IMR-90 (cell line): Measurements from ENCODE around the gene SPART. TPM values are rescaled to one million over a fixed set of nuclear protein-coding genes. Genes with fewer than 3 reads are reported as not detected.

Source experiments
- ATAC-seq: fragments of 200-7000 bp; cut with Tn5 transposase; 2 replicates; pipeline ENCODE4 v1.9.1; 2020; ENCODE audit warnings: low read depth, mild to moderate bottlenecking, moderate library complexity
- BruUV-seq: library from RNA; stranded (reverse); fragments of 400-500 nt; replicated peaks from 2 replicates; lab custom pipeline; 2021; lab: Mats Ljungman, UMichigan
- CTCF ChIA-PET: fragments of 300-600 bp; formaldehyde crosslinking; extraction: SDS; loops from one replicate; lab custom pipeline; 2021; ENCODE audit warnings: antibody characterized with exemption; lab: Yijun Ruan, JAX
- POLR2A ChIA-PET: fragments of 300-600 bp; sonication (Branson Sonifier 250); formaldehyde crosslinking; loops from one replicate; lab custom pipeline; 2022; ENCODE audit warnings: antibody characterized with exemption; ENCODE audit not compliant: unreplicated experiment; lab: Charles Lee
- DNase-seq: peaks from one replicate; pipeline ENCODE4 v3.0.0; 2013
- H2AFZ ChIP-seq: replicated peaks from 2 replicates; pipeline ENCODE3; 2013; ENCODE audit warnings: low read length, mild to moderate bottlenecking; ENCODE audit not compliant: poor library complexity
- H2AK5ac ChIP-seq: 2 replicates; pipeline ENCODE4 v1.6.1; 2013; ENCODE audit warnings: low read depth, low read length, inconsistent platforms
- H2AK9ac ChIP-seq: replicated peaks from 2 replicates; pipeline ENCODE3; 2013; ENCODE audit warnings: mild to moderate bottlenecking, low read depth, low read length, moderate library complexity; ENCODE audit not compliant: poor library complexity
- H2BK120ac ChIP-seq: 2 replicates; pipeline ENCODE4 v1.6.1; 2013; ENCODE audit warnings: low read depth, low read length, inconsistent platforms
- H2BK15ac ChIP-seq: 3 replicates; pipeline ENCODE4 v1.6.1; 2013; ENCODE audit warnings: low read depth, low read length, inconsistent platforms
- H2BK20ac ChIP-seq: 2 replicates; pipeline ENCODE4 v1.6.1; 2013; ENCODE audit warnings: low read depth, mild to moderate bottlenecking, inconsistent platforms, low read length, moderate library complexity
- H2BK5ac ChIP-seq: 2 replicates; pipeline ENCODE4 v1.6.1; 2013; ENCODE audit warnings: mild to moderate bottlenecking, low read depth, low read length, inconsistent platforms; ENCODE audit not compliant: poor library complexity, severe bottlenecking
- H3K14ac ChIP-seq: replicated peaks from 2 replicates; pipeline ENCODE4 v1.6.1; 2013; ENCODE audit warnings: low read depth, low read length, inconsistent platforms
- H3K18ac ChIP-seq: 2 replicates; pipeline ENCODE4 v1.6.1; 2013; ENCODE audit warnings: low read depth, low read length, control low read depth
- H3K23ac ChIP-seq: 2 replicates; pipeline ENCODE4 v1.6.1; 2013; ENCODE audit warnings: low read depth, low read length, inconsistent platforms
- H3K27ac ChIP-seq: 2 replicates; pipeline ENCODE4 v1.5.1; 2013; ENCODE audit warnings: mild to moderate bottlenecking, control low read depth, low read length; ENCODE audit not compliant: insufficient read depth
- H3K27me3 ChIP-seq: 2 replicates; pipeline ENCODE4 v1.6.1; 2013; ENCODE audit warnings: low read length; ENCODE audit not compliant: control insufficient read depth, insufficient read depth
- H3K36me3 ChIP-seq: 2 replicates; pipeline ENCODE4 v1.6.1; 2013; ENCODE audit warnings: low read length, mixed read lengths; ENCODE audit not compliant: control insufficient read depth, insufficient read depth
- H3K4ac ChIP-seq: 2 replicates; pipeline ENCODE4 v1.6.1; 2013; ENCODE audit warnings: low read depth, low read length, inconsistent platforms
- H3K4me1 ChIP-seq: 2 replicates; pipeline ENCODE4 v1.6.1; 2013; ENCODE audit warnings: low read length, mixed read lengths; ENCODE audit not compliant: control insufficient read depth, insufficient read depth
- H3K4me2 ChIP-seq: 2 replicates; pipeline ENCODE4 v1.6.1; 2013; ENCODE audit warnings: low read depth, mild to moderate bottlenecking, control low read depth, low read length, moderate library complexity
- H3K4me3 ChIP-seq: 2 replicates; pipeline ENCODE4 v1.5.1; 2013; ENCODE audit warnings: low read depth, mild to moderate bottlenecking, control low read depth, low read length, moderate library complexity; ENCODE audit not compliant: insufficient read depth
- H3K56ac ChIP-seq: 2 replicates; pipeline ENCODE4 v1.6.1; 2013; ENCODE audit warnings: low read length, inconsistent platforms; ENCODE audit not compliant: insufficient read depth; ENCODE audit errors: extremely low read depth
- H3K79me1 ChIP-seq, 2 experiments: 2 replicates each; pipeline ENCODE4 v1.6.1; 2013; ENCODE audit warnings: low read length in 2 of 2, inconsistent platforms in 1 of 2, low read depth in 1 of 2
- H3K9ac ChIP-seq: 2 replicates; pipeline ENCODE4 v1.6.1; 2013; ENCODE audit warnings: low read depth, low read length, control low read depth
- H3K9me1 ChIP-seq: 2 replicates; pipeline ENCODE4 v1.6.1; 2013; ENCODE audit warnings: low read length, inconsistent platforms; ENCODE audit not compliant: insufficient read depth
- H3K9me3 ChIP-seq: 2 replicates; pipeline ENCODE4 v1.6.1; 2013; ENCODE audit warnings: low read length; ENCODE audit not compliant: control insufficient read depth, insufficient read depth
- H4K20me1 ChIP-seq: 2 replicates; pipeline ENCODE4 v1.6.1; 2013; ENCODE audit warnings: low read length, inconsistent platforms; ENCODE audit not compliant: insufficient read depth
- H4K5ac ChIP-seq: 2 replicates; pipeline ENCODE4 v1.6.1; 2013; ENCODE audit warnings: mild to moderate bottlenecking, low read depth, low read length, control low read depth
- H4K8ac ChIP-seq, 2 experiments: 2 replicates each; pipeline ENCODE4 v1.6.1; 2013; ENCODE audit warnings: low read depth in 2 of 2, low read length in 2 of 2, control low read depth in 1 of 2, inconsistent platforms in 1 of 2
- H4K91ac ChIP-seq: 2 replicates; pipeline ENCODE4 v1.6.1; 2013; ENCODE audit warnings: low read depth, low read length, inconsistent platforms; ENCODE audit not compliant: insufficient read depth
- BHLHE40 ChIP-seq: fragments of 150-350 bp; IDR thresholded peaks from 2 replicates; pipeline ENCODE4 v1.6.1; 2016; ENCODE audit warnings: mild to moderate bottlenecking, low read depth, low read length
- CEBPB ChIP-seq: IDR thresholded peaks from 2 replicates; pipeline ENCODE4 v1.6.1; 2012; ENCODE audit warnings: low read depth, low read length, improper control_type of control experiment
- CHD1 ChIP-seq: IDR thresholded peaks from 2 replicates; pipeline ENCODE4 v1.6.1; 2012; ENCODE audit warnings: low read depth, low read length, improper control_type of control experiment
- FOS ChIP-seq: fragments of 150-350 bp; IDR thresholded peaks from 2 replicates; pipeline ENCODE4 v1.6.1; 2016; ENCODE audit warnings: low read depth, low read length
- NFE2L2 ChIP-seq: fragments of 150-350 bp; IDR thresholded peaks from 2 replicates; pipeline ENCODE4 v1.6.1; 2016; ENCODE audit warnings: low read depth, mild to moderate bottlenecking, low read length
- POLR2A ChIP-seq: IDR thresholded peaks from 2 replicates; pipeline ENCODE4 v1.6.1; 2012; ENCODE audit warnings: mild to moderate bottlenecking, low read depth, low read length
- RAD21 ChIP-seq: IDR thresholded peaks from 2 replicates; pipeline ENCODE4 v1.6.1; 2012; ENCODE audit warnings: low read length, improper control_type of control experiment
- RCOR1 ChIP-seq: IDR thresholded peaks from 2 replicates; pipeline ENCODE4 v1.6.1; 2012; ENCODE audit warnings: mild to moderate bottlenecking, low read length, improper control_type of control experiment; ENCODE audit not compliant: insufficient replicate concordance
- RFX5 ChIP-seq: IDR thresholded peaks from 2 replicates; pipeline ENCODE4 v1.8.0; 2012; ENCODE audit warnings: low read depth, mild to moderate bottlenecking, low read length, moderate library complexity
- SMC3 ChIP-seq: fragments of 150-350 bp; IDR thresholded peaks from 2 replicates; pipeline ENCODE4 v1.6.1; 2016; ENCODE audit warnings: low read depth, mild to moderate bottlenecking, antibody characterized with exemption, low read length, moderate library complexity
- USF2 ChIP-seq: fragments of 150-350 bp; IDR thresholded peaks from 2 replicates; pipeline ENCODE4 v1.6.1; 2017; ENCODE audit warnings: mild to moderate bottlenecking, antibody characterized with exemption, low read length, low read depth
- dilution Hi-C: fragments of 300-500 bp; cut with HindIII; formaldehyde crosslinking; loops from one replicate; pipeline ENCODE4 v1.14.3; 2018; ENCODE audit warnings: low sequenced_read_pairs; ENCODE audit not compliant: unreplicated experiment
- in situ Hi-C: fragments of 300-500 bp; cut with MboI; formaldehyde crosslinking; loops from 3 replicates; pipeline ENCODE4 v1.14.3; 2019; ENCODE audit warnings: low sequenced_read_pairs, inconsistent platforms, mixed read lengths
- intact Hi-C: fragments of 100-400 bp; cut with micrococcal nuclease; formaldehyde crosslinking; loops from 2 replicates; pipeline ENCODE4 v1.10.0; 2022
- polyA plus RNA-seq, 3 experiments: library from polyadenylated mRNA; depleted of rRNA; stranded (reverse); fragments of >200 nt; gene quantifications; 2 replicates each; pipeline ENCODE4 v1.2.3, GENCODE V29; 2012; ENCODE audit warnings: low replicate concordance in 1 of 3
- total RNA-seq: library from RNA; depleted of rRNA; stranded (reverse); fragments of >200 nt; gene quantifications from 2 replicates; pipeline ENCODE4 v1.2.3, GENCODE V29; 2012

Gene SPART
- total and polyA plus RNA-seq, 2 of the 4 experiments (the other 2 are of a cell fraction), result 43.8 to 110 TPM

- Histone ChIP-seq H4K8ac (no peak overlapping the region), H3K14ac (no peak overlapping the region), H3K9ac (no peak overlapping the region), H4K91ac (no peak overlapping the region), H3K79me1 (no peaks in the 10 kb centered on the region), H3K23ac (no peak overlapping the region), H2BK5ac (no peak overlapping the region), H2BK15ac (no peak overlapping the region), H2AFZ (no peak overlapping the region), H2AK9ac (no peak overlapping the region), H4K5ac (no peak overlapping the region), H3K4me3 (no peak overlapping the region), H3K18ac (no peak overlapping the region), H3K27ac (no peak overlapping the region), H3K36me3 (no peaks in the 10 kb centered on the region), H3K9me1 (no peaks in the 10 kb centered on the region), H3K4me2 (no peak overlapping the region), H2BK20ac (no peak overlapping the region), H3K9me3 (no peaks in the 10 kb centered on the region), H3K27me3 (no peaks in the 10 kb centered on the region), H2BK120ac (no peak overlapping the region), H3K4ac (no peak overlapping the region), H3K4me1 (no peaks in the 10 kb centered on the region), H4K20me1 (no peaks in the 10 kb centered on the region), H3K56ac (no peak overlapping the region), H2AK5ac (no peak overlapping the region)
- no TSS peak for BruUV-seq
- ChIA-PET CTCF (interaction anchor here (1.5 kb wide), 1 partner anchor 11 kb away, joined by 3 read pairs; no protein-coding TSS in a partner anchor), POLR2A (no interaction called here)
- intact Hi-C loops (no loop called here), in situ Hi-C loops (no loop called here), dilution Hi-C loops (no loop called here)
- ATAC-seq (no peak), DNase-seq (no peak)
- TF ChIP-seq CEBPB (no peak), RAD21 (no peak), USF2 (no peak), SMC3 (no peak), RCOR1 (no peak), RFX5 (no peak), CHD1 (no peak), NFE2L2 (no peak), POLR2A (no peak), FOS (no peak), BHLHE40 (no peak)
Observed at GRCh38 chr13:36261976-36262375, 84.2 kb downstream of the SPART start.
